Measurements from ENCODE around the gene C17orf67.

GRCh38 chr17:56782338-56782737 is 51.4 kb downstream of the C17orf67 start:
- no peak for TF ChIP-seq POLR2A (IDR thresholded peaks at IDR 0.05)
- TF ChIP-seq CTCF (IDR thresholded peaks at IDR 0.05), result no peak
